Neural cell (in vitro differentiated cells): Measurements from ENCODE around the gene CYB5R2. TPM values are rescaled to one million over a fixed set of nuclear protein-coding genes. Genes with fewer than 3 reads are reported as not detected.

Experiments used
- H2AFZ ChIP-seq: fragments of 200-600, 300-800 bp; sonication (generic), shearing (Covaris generic); 2 replicates; pipeline ENCODE4 v1.6.0; 2014; ENCODE audit warnings: low read depth, mild to moderate bottlenecking, antibody characterized with exemption, low read length, moderate library complexity
- H3F3A ChIP-seq: fragments of 200-600 bp; shearing (Covaris generic); 2 replicates; pipeline ENCODE4 v1.6.1; 2016; ENCODE audit warnings: mild to moderate bottlenecking, moderate library complexity, mixed read lengths, antibody characterized with exemption, low read length; ENCODE audit not compliant: insufficient read depth, poor library complexity, severe bottlenecking
- H3K27ac ChIP-seq: fragments of 200-600, 300-800 bp; sonication (generic), shearing (Covaris generic); 2 replicates; pipeline ENCODE4 v1.5.1; 2014; ENCODE audit warnings: mild to moderate bottlenecking, low read length, moderate library complexity
- H3K27me3 ChIP-seq: fragments of 300-800, 200-600 bp; sonication (generic), shearing (Covaris generic); 2 replicates; pipeline ENCODE4 v1.6.0; 2014; ENCODE audit warnings: mild to moderate bottlenecking, low read depth, low read length, moderate library complexity; ENCODE audit not compliant: insufficient read depth
- H3K36me3 ChIP-seq: fragments of 300-800, 200-600 bp; sonication (generic), shearing (Covaris generic); 2 replicates; pipeline ENCODE4 v1.5.1; 2014; ENCODE audit warnings: mild to moderate bottlenecking, antibody characterized with exemption, low read length, moderate library complexity; ENCODE audit not compliant: insufficient read depth
- H3K4me2 ChIP-seq: fragments of 300-800, 200-600 bp; sonication (generic), shearing (Covaris generic); 2 replicates; pipeline ENCODE4 v1.6.0; 2014; ENCODE audit warnings: mild to moderate bottlenecking, low read length
- H3K4me3 ChIP-seq: fragments of 300-800, 200-600 bp; sonication (generic), shearing (Covaris generic); 2 replicates; pipeline ENCODE4 v1.5.1; 2014; ENCODE audit warnings: mild to moderate bottlenecking, low read length, moderate library complexity
- H3K79me2 ChIP-seq: fragments of 200-600 bp; shearing (Covaris generic); replicated peaks from 2 replicates; pipeline ENCODE4 v1.6.0; 2014; ENCODE audit warnings: mild to moderate bottlenecking, low read length, moderate library complexity; ENCODE audit not compliant: insufficient read depth
- H3K9ac ChIP-seq: fragments of 300-800, 200-600 bp; sonication (generic), shearing (Covaris generic); 2 replicates; pipeline ENCODE4 v1.6.1; 2016; ENCODE audit warnings: mild to moderate bottlenecking, low read length, mixed read lengths
- H3K9me2 ChIP-seq: fragments of 200-600 bp; shearing (Covaris generic); 2 replicates; pipeline ENCODE4 v1.6.1; 2016; ENCODE audit warnings: mild to moderate bottlenecking, low read length, mixed read lengths; ENCODE audit not compliant: insufficient read depth
- H3K9me3 ChIP-seq: fragments of 200-600, 300-800 bp; sonication (generic), shearing (Covaris generic); 2 replicates; pipeline ENCODE4 v1.6.1; 2016; ENCODE audit warnings: mild to moderate bottlenecking, mixed run types, low read length, moderate library complexity, mixed read lengths
- H4K20me1 ChIP-seq: fragments of 200-600 bp; shearing (Covaris generic); 2 replicates; pipeline ENCODE4 v1.6.1; 2016; ENCODE audit warnings: mild to moderate bottlenecking, mixed run types; ENCODE audit not compliant: insufficient read depth
- EP300 ChIP-seq: fragments of 450-650 bp; conservative IDR thresholded peaks from 2 replicates; pipeline ENCODE4 v1.6.1; 2014; ENCODE audit warnings: antibody characterized with exemption, mild to moderate bottlenecking, moderate library complexity; ENCODE audit not compliant: poor library complexity, severe bottlenecking
- EZH2 ChIP-seq: fragments of 200-600, 300-800 bp; shearing (Covaris generic), sonication (generic); IDR thresholded peaks from 2 replicates; pipeline ENCODE4 v1.6.1; 2014; ENCODE audit warnings: antibody characterized with exemption, low read length, borderline replicate concordance, mild to moderate bottlenecking; ENCODE audit not compliant: insufficient read depth, poor library complexity, severe bottlenecking
- MXI1 ChIP-seq: fragments of 450-650 bp; conservative IDR thresholded peaks from 2 replicates; pipeline ENCODE4 v1.6.1; 2014; ENCODE audit warnings: antibody characterized with exemption, mild to moderate bottlenecking; ENCODE audit not compliant: poor library complexity, severe bottlenecking
- POLR2AphosphoS5 ChIP-seq: IDR thresholded peaks from 2 replicates; pipeline ENCODE4 v1.6.1; 2012
- RAD21 ChIP-seq: fragments of 450-650 bp; conservative IDR thresholded peaks from 2 replicates; pipeline ENCODE4 v1.6.1; 2014; ENCODE audit warnings: antibody characterized with exemption, mild to moderate bottlenecking, moderate library complexity
- SMC3 ChIP-seq: fragments of 450-650 bp; conservative IDR thresholded peaks from 2 replicates; pipeline ENCODE4 v1.6.1; 2014; ENCODE audit warnings: antibody characterized with exemption, mild to moderate bottlenecking, moderate library complexity; ENCODE audit not compliant: poor library complexity
- TAF1 ChIP-seq: IDR thresholded peaks from 2 replicates; pipeline ENCODE4 v1.6.1; 2012; ENCODE audit warnings: low read depth
- polyA plus RNA-seq: library from polyadenylated mRNA; depleted of rRNA; stranded (reverse); fragments of >200 nt; gene quantifications from 2 replicates; pipeline ENCODE4 v1.2.3, GENCODE V29; 2014
- TF ChIP-seq, protein P1 (sequence below): IDR thresholded peaks from 2 replicates; pipeline ENCODE4 v1.6.1; 2012; ENCODE audit warnings: borderline replicate concordance
- TF ChIP-seq, protein P2 (sequence below): fragments of 450-650 bp; IDR thresholded peaks from 2 replicates; pipeline ENCODE4 v1.5.1; 2014; ENCODE audit warnings: antibody characterized with exemption, mild to moderate bottlenecking, moderate library complexity; ENCODE audit not compliant: poor library complexity, severe bottlenecking

CYB5R2 gene
- polyA plus RNA-seq, 1 donor from 2014 or later, result not detected

DNA sequence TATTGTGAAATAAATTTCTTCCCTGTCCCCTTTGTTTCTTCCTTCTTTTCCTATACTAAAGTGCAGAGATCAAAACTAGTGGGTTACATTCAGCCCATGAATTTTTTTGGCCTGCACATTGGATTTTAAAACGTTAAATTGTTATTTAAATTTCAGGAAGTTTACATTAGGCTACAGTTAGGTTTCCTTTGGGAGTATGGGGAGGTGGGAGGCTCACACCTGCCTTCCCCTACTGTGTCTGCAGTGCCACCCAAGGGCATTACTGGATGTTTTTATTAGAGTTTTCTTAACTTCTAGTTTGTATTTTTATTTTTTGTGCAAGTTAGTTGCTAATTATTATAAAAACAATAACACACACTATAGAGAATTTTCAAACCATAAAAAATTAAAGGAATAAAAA is 51.7 kb downstream of the CYB5R2 start:
- no peaks in the 10 kb centered on the region for H3K27me3 ChIP-seq
- no peaks in the 10 kb centered on the region for H3K36me3 ChIP-seq
- TF ChIP-seq EP300 (no peak), POLR2AphosphoS5 (no peak), MXI1 (no peak), EZH2 (no peak), TAF1 (no peak), RAD21 (no peak)
- TF ChIP-seq, protein P1, sequence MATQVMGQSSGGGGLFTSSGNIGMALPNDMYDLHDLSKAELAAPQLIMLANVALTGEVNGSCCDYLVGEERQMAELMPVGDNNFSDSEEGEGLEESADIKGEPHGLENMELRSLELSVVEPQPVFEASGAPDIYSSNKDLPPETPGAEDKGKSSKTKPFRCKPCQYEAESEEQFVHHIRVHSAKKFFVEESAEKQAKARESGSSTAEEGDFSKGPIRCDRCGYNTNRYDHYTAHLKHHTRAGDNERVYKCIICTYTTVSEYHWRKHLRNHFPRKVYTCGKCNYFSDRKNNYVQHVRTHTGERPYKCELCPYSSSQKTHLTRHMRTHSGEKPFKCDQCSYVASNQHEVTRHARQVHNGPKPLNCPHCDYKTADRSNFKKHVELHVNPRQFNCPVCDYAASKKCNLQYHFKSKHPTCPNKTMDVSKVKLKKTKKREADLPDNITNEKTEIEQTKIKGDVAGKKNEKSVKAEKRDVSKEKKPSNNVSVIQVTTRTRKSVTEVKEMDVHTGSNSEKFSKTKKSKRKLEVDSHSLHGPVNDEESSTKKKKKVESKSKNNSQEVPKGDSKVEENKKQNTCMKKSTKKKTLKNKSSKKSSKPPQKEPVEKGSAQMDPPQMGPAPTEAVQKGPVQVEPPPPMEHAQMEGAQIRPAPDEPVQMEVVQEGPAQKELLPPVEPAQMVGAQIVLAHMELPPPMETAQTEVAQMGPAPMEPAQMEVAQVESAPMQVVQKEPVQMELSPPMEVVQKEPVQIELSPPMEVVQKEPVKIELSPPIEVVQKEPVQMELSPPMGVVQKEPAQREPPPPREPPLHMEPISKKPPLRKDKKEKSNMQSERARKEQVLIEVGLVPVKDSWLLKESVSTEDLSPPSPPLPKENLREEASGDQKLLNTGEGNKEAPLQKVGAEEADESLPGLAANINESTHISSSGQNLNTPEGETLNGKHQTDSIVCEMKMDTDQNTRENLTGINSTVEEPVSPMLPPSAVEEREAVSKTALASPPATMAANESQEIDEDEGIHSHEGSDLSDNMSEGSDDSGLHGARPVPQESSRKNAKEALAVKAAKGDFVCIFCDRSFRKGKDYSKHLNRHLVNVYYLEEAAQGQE, result no peak
- no peak overlapping the region for H3K9ac ChIP-seq
- H3K4me2 ChIP-seq, result no peak overlapping the region
- no peaks in the 10 kb centered on the region for H4K20me1 ChIP-seq
- H3K9me3 ChIP-seq, result no peaks in the 10 kb centered on the region
- no peak overlapping the region for H2AFZ ChIP-seq
- H3K79me2 ChIP-seq, result no peaks in the 10 kb centered on the region
- no peak overlapping the region for H3K27ac ChIP-seq
- no peaks in the 10 kb centered on the region for H3F3A ChIP-seq
- H3K9me2 ChIP-seq, result no peaks in the 10 kb centered on the region
- H3K4me3 ChIP-seq, result no peak overlapping the region

DNA sequence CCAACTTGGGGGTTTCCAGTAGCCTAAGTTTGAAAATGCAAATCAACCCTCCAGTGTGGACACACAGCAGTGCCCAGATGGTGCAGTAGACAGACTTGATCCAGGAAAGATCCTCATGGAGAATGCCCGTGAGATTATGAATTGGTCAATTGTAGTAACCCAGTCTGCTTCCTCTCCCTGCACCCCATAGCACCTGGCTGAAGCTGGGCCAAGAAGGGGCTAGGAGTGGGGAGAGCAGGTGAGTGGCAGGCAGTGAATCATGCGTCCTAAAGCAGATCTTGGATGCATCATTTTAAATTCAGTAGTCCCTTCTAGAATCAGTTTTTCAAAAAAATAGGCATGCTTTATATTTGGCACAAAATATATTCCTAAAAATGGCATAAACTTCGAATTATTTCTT is 52.2 kb downstream of the CYB5R2 start:
- Histone ChIP-seq H3K9ac (no peak overlapping the region), H3F3A (no peaks in the 10 kb centered on the region), H4K20me1 (no peaks in the 10 kb centered on the region), H3K4me3 (no peak overlapping the region), H3K9me3 (no peaks in the 10 kb centered on the region), H3K79me2 (no peaks in the 10 kb centered on the region), H3K27ac (no peak overlapping the region), H2AFZ (no peak overlapping the region), H3K36me3 (no peaks in the 10 kb centered on the region), H3K27me3 (no peaks in the 10 kb centered on the region), H3K4me2 (no peak overlapping the region), H3K9me2 (no peaks in the 10 kb centered on the region)
- no peak for TF ChIP-seq EZH2
- no peak for TF ChIP-seq POLR2AphosphoS5
- no peak for TF ChIP-seq EP300
- no peak for TF ChIP-seq RAD21
- no peak for TF ChIP-seq TAF1
- TF ChIP-seq, protein P1, result no peak
- TF ChIP-seq, protein P2, sequence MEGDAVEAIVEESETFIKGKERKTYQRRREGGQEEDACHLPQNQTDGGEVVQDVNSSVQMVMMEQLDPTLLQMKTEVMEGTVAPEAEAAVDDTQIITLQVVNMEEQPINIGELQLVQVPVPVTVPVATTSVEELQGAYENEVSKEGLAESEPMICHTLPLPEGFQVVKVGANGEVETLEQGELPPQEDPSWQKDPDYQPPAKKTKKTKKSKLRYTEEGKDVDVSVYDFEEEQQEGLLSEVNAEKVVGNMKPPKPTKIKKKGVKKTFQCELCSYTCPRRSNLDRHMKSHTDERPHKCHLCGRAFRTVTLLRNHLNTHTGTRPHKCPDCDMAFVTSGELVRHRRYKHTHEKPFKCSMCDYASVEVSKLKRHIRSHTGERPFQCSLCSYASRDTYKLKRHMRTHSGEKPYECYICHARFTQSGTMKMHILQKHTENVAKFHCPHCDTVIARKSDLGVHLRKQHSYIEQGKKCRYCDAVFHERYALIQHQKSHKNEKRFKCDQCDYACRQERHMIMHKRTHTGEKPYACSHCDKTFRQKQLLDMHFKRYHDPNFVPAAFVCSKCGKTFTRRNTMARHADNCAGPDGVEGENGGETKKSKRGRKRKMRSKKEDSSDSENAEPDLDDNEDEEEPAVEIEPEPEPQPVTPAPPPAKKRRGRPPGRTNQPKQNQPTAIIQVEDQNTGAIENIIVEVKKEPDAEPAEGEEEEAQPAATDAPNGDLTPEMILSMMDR, result no peak
- no peak for TF ChIP-seq MXI1
- no peak for TF ChIP-seq SMC3
